ENCODE results near the gene KY. TPM values are rescaled to one million over a fixed set of nuclear protein-coding genes. Genes with fewer than 3 reads are reported as not detected.

KY gene
- total RNA-seq, 4 donors from 2014 or later, result 0.09 to 0.13 TPM; not detected in 2

- DNase-seq (ENCODE audit: low spot score) (no peak), ATAC-seq (ENCODE audit: low FRiP score) (no peak)
- no peak for TF ChIP-seq CTCF (IDR thresholded peaks at IDR 0.05)
Observed at GRCh38 chr3:134682196-134682880, 31.5 kb upstream of the KY start.

GRCh38 chr3:134681522-134681900, 30.7 kb upstream of the KY start:
- DNase-seq (ENCODE audit: low spot score), result no peak
- TF ChIP-seq CTCF (IDR thresholded peaks at IDR 0.05), result no peak
- no peak for ATAC-seq (ENCODE audit: low FRiP score)

- TF ChIP-seq CTCF (IDR thresholded peaks at IDR 0.05), result no peak
- no peak for DNase-seq (ENCODE audit: low spot score)
- ATAC-seq (ENCODE audit: low FRiP score), result no peak
Observed at GRCh38 chr3:134680796-134681521, 30.1 kb upstream of the KY start.

- DNase-seq (ENCODE audit: low spot score) (no peak), ATAC-seq (ENCODE audit: low FRiP score) (no peak)
- no peak for TF ChIP-seq CTCF (IDR thresholded peaks at IDR 0.05)
Observed at GRCh38 chr3:134677987-134678308, 27.1 kb upstream of the KY start.

- DNase-seq (ENCODE audit: low spot score) (no peak), ATAC-seq (ENCODE audit: low FRiP score) (no peak)
- no peak for TF ChIP-seq CTCF (IDR thresholded peaks at IDR 0.05)
Observed at GRCh38 chr3:134677196-134677986, 26.6 kb upstream of the KY start.

- DNase-seq (ENCODE audit: low spot score) (no peak), ATAC-seq (ENCODE audit: low FRiP score) (no peak)
- no peak for TF ChIP-seq CTCF (IDR thresholded peaks at IDR 0.05)
Observed at GRCh38 chr3:134675726-134676256, 25.0 kb upstream of the KY start.
